Adrenal gland (tissue), 5 donors: ENCODE measurements around the gene ARID4B.

Experiments used
- POLR2A ChIP-seq, 2 donors: fragments of 450-650 bp; IDR thresholded peaks; one replicate each; pipeline ENCODE4 v1.6.1; 2017; ENCODE audit warnings: antibody characterized with exemption in 2 of 2, mild to moderate bottlenecking in 2 of 2, moderate library complexity in 1 of 2
- TF ChIP-seq, protein P1 (sequence below), 6 experiments: fragments of 450-650 bp in 4 of 6; fragments of 200-600 bp in 2 of 6; sonication (generic) in 1 of 6; IDR thresholded peaks; 1 replicate in 5 of 6; 2 replicates in 1 of 6; pipeline versions ENCODE4 v1.5.1 to v1.8.0; 2016 to 2021; ENCODE audit warnings: antibody characterized with exemption in 6 of 6, mild to moderate bottlenecking in 2 of 6, moderate library complexity in 1 of 6
- donor health status: DM: no; HTN: no; CAD: no.

DNA sequence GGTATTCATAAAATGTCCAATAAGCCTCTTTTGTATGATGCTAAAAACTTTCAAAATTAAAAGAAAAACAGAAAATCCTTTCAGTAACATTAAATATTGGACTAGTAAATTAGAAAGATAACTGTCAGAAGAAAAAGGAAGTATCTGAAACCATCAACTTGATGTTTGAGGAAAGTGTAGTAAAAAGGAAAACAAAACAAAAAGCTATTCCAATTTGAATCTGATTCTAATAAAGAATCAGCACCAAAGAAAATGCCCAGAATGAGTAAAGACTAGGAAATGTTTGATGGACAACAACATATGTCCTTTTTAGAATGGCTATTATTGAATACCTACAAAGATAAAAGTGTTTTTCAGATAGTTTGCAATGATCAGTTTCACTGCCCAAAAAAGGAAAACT is 87.0 kb downstream of the ARID4B start:
- TF ChIP-seq, protein P1, sequence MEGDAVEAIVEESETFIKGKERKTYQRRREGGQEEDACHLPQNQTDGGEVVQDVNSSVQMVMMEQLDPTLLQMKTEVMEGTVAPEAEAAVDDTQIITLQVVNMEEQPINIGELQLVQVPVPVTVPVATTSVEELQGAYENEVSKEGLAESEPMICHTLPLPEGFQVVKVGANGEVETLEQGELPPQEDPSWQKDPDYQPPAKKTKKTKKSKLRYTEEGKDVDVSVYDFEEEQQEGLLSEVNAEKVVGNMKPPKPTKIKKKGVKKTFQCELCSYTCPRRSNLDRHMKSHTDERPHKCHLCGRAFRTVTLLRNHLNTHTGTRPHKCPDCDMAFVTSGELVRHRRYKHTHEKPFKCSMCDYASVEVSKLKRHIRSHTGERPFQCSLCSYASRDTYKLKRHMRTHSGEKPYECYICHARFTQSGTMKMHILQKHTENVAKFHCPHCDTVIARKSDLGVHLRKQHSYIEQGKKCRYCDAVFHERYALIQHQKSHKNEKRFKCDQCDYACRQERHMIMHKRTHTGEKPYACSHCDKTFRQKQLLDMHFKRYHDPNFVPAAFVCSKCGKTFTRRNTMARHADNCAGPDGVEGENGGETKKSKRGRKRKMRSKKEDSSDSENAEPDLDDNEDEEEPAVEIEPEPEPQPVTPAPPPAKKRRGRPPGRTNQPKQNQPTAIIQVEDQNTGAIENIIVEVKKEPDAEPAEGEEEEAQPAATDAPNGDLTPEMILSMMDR (IDR thresholded peaks at IDR 0.05), result no peak
- no peak for TF ChIP-seq POLR2A (IDR thresholded peaks at IDR 0.05)
